Astrocyte (in vitro differentiated cells and primary cell): ENCODE results near the gene GPAT2. TPM values are rescaled to one million over a fixed set of nuclear protein-coding genes. Genes with fewer than 3 reads are reported as not detected.
"Not testable (repeated sequence)": the region's sequence is repeated elsewhere in the genome, so short reads cannot be mapped to it uniquely, and the experiment has no call there.

Experiments
- DNase-seq: peaks from one replicate; pipeline ENCODE4 v3.0.0-alpha.2; 2010; ENCODE audit warnings: low read depth
- FAIRE-seq: peaks from 2 replicates; lab custom pipeline; 2011; peaks lifted over from hg19 to GRCh38; lab: Jason Lieb, UNC
- H2AFZ ChIP-seq: 2 replicates; pipeline ENCODE4 v1.6.0; 2012; ENCODE audit warnings: low read depth, low read length, inconsistent platforms
- H3K27ac ChIP-seq: 2 replicates; pipeline ENCODE4 v1.5.1; 2011; ENCODE audit warnings: low read depth, low read length, inconsistent platforms
- H3K27me3 ChIP-seq: 2 replicates; pipeline ENCODE4 v1.6.0; 2011; ENCODE audit warnings: low read length, inconsistent platforms; ENCODE audit not compliant: insufficient read depth
- H3K36me3 ChIP-seq: 2 replicates; pipeline ENCODE4 v1.5.1; 2011; ENCODE audit warnings: low read length, inconsistent platforms; ENCODE audit not compliant: insufficient read depth
- H3K4me1 ChIP-seq: 2 replicates; pipeline ENCODE4 v1.5.1; 2011; ENCODE audit warnings: low read length, inconsistent platforms; ENCODE audit not compliant: insufficient read depth
- H3K4me2 ChIP-seq: 2 replicates; pipeline ENCODE4 v1.6.0; 2012; ENCODE audit warnings: low read length, inconsistent platforms
- H3K4me3 ChIP-seq: 2 replicates; pipeline ENCODE4 v1.5.1; 2011; ENCODE audit warnings: low read depth, mild to moderate bottlenecking, low read length, inconsistent platforms; ENCODE audit not compliant: insufficient read depth
- H3K79me2 ChIP-seq: 2 replicates; pipeline ENCODE4 v1.6.0; 2012; ENCODE audit warnings: mild to moderate bottlenecking, low read length, inconsistent platforms; ENCODE audit not compliant: insufficient read depth
- H3K9ac ChIP-seq: 2 replicates; pipeline ENCODE4 v1.6.0; 2012; ENCODE audit warnings: mild to moderate bottlenecking, low read length, inconsistent platforms
- H3K9me3 ChIP-seq: 2 replicates; pipeline ENCODE4 v1.5.1; 2012; ENCODE audit warnings: low read depth, mild to moderate bottlenecking, low read length, inconsistent platforms; ENCODE audit not compliant: insufficient read depth
- H4K20me1 ChIP-seq: 2 replicates; pipeline ENCODE4 v1.6.0; 2012; ENCODE audit warnings: low read length, inconsistent platforms; ENCODE audit not compliant: insufficient read depth
- H3K27ac Mint-ChIP-seq: one replicate; pipeline ENCODE4 v1.8.0; 2021; ENCODE audit warnings: mild to moderate bottlenecking, mixed read lengths; ENCODE audit not compliant: unreplicated experiment
- H3K27me3 Mint-ChIP-seq: one replicate; pipeline ENCODE4 v1.8.0; 2021; ENCODE audit warnings: low read depth, mixed read lengths; ENCODE audit not compliant: unreplicated experiment
- H3K36me3 Mint-ChIP-seq: one replicate; pipeline ENCODE4 v1.8.0; 2021; ENCODE audit warnings: low read depth, mixed read lengths; ENCODE audit not compliant: unreplicated experiment
- H3K4me1 Mint-ChIP-seq: one replicate; pipeline ENCODE4 v1.8.0; 2021; ENCODE audit warnings: low read depth, mixed read lengths; ENCODE audit not compliant: unreplicated experiment
- H3K4me3 Mint-ChIP-seq: one replicate; pipeline ENCODE4 v1.8.0; 2021; ENCODE audit warnings: mild to moderate bottlenecking, moderate library complexity, mixed read lengths; ENCODE audit not compliant: unreplicated experiment
- H3K9me3 Mint-ChIP-seq: one replicate; pipeline ENCODE4 v1.8.0; 2021; ENCODE audit warnings: mild to moderate bottlenecking, mixed read lengths; ENCODE audit not compliant: unreplicated experiment
- total RNA-seq: library from RNA; stranded (reverse); gene quantifications from 2 replicates; pipeline ENCODE4 v1.2.1, GENCODE V29; 2021

GPAT2 gene
- total RNA-seq, 1 donor from 2014 or later: 0.27 TPM

- not testable (repeated sequence) for H4K20me1 ChIP-seq, H3K4me1 Mint-ChIP-seq, DNase-seq, H3K36me3 Mint-ChIP-seq, H3K27me3 ChIP-seq, H2AFZ ChIP-seq, H3K4me1 ChIP-seq, H3K4me3 ChIP-seq, H3K27ac ChIP-seq, H3K4me2 ChIP-seq, H3K79me2 ChIP-seq, H3K4me3 Mint-ChIP-seq, H3K9me3 Mint-ChIP-seq, FAIRE-seq, H3K27me3 Mint-ChIP-seq, H3K36me3 ChIP-seq, H3K9ac ChIP-seq, H3K9me3 ChIP-seq, H3K27ac Mint-ChIP-seq
Observed at GRCh38 chr2:96061901-96062300, 27.2 kb upstream of the GPAT2 start.

- H4K20me1 ChIP-seq, H3K27me3 Mint-ChIP-seq, H3K27ac Mint-ChIP-seq, H3K36me3 Mint-ChIP-seq, H3K79me2 ChIP-seq, H3K9me3 Mint-ChIP-seq, H3K27me3 ChIP-seq, H2AFZ ChIP-seq, H3K36me3 ChIP-seq, H3K9ac ChIP-seq, FAIRE-seq, DNase-seq, H3K4me2 ChIP-seq, H3K4me1 ChIP-seq, H3K4me3 Mint-ChIP-seq, H3K4me3 ChIP-seq, H3K9me3 ChIP-seq, H3K4me1 Mint-ChIP-seq, H3K27ac ChIP-seq: not testable (repeated sequence)
Observed at GRCh38 chr2:96061197-96061817, 26.6 kb upstream of the GPAT2 start.

GRCh38 chr2:96060325-96060724 is 25.6 kb upstream of the GPAT2 start:
- DNase-seq, H3K9me3 ChIP-seq, H3K36me3 Mint-ChIP-seq, FAIRE-seq, H3K79me2 ChIP-seq, H3K27me3 ChIP-seq, H3K4me1 ChIP-seq, H2AFZ ChIP-seq, H3K4me3 ChIP-seq, H3K27ac ChIP-seq, H3K4me2 ChIP-seq, H4K20me1 ChIP-seq, H3K4me1 Mint-ChIP-seq, H3K36me3 ChIP-seq, H3K27ac Mint-ChIP-seq, H3K4me3 Mint-ChIP-seq, H3K9ac ChIP-seq, H3K27me3 Mint-ChIP-seq, H3K9me3 Mint-ChIP-seq: not testable (repeated sequence)

- not testable (repeated sequence) for H3K4me1 Mint-ChIP-seq, H3K9me3 ChIP-seq, H3K4me3 Mint-ChIP-seq, H3K27me3 ChIP-seq, H3K79me2 ChIP-seq, H3K4me3 ChIP-seq, H2AFZ ChIP-seq, H3K4me1 ChIP-seq, DNase-seq, H3K9me3 Mint-ChIP-seq, H3K4me2 ChIP-seq, H4K20me1 ChIP-seq, H3K36me3 Mint-ChIP-seq, H3K36me3 ChIP-seq, H3K27ac Mint-ChIP-seq, H3K27ac ChIP-seq, FAIRE-seq, H3K27me3 Mint-ChIP-seq, H3K9ac ChIP-seq
Observed at GRCh38 chr2:96059443-96059842, 24.7 kb upstream of the GPAT2 start.

GRCh38 chr2:96055830-96056229 is 21.1 kb upstream of the GPAT2 start:
- H3K27ac Mint-ChIP-seq, H2AFZ ChIP-seq, H3K36me3 ChIP-seq, H3K4me1 Mint-ChIP-seq, H3K4me2 ChIP-seq, H4K20me1 ChIP-seq, FAIRE-seq, H3K9me3 ChIP-seq, H3K36me3 Mint-ChIP-seq, H3K79me2 ChIP-seq, H3K9ac ChIP-seq, H3K9me3 Mint-ChIP-seq, H3K27ac ChIP-seq, H3K4me3 ChIP-seq, DNase-seq, H3K27me3 ChIP-seq, H3K4me3 Mint-ChIP-seq, H3K4me1 ChIP-seq, H3K27me3 Mint-ChIP-seq: not testable (repeated sequence)

GRCh38 chr2:96054537-96054936 is 19.8 kb upstream of the GPAT2 start:
- not testable (repeated sequence) for H3K79me2 ChIP-seq, H3K9ac ChIP-seq, FAIRE-seq, H3K27me3 ChIP-seq, H3K4me2 ChIP-seq, H3K27ac Mint-ChIP-seq, DNase-seq, H3K27me3 Mint-ChIP-seq, H3K4me1 ChIP-seq, H3K27ac ChIP-seq, H3K4me3 Mint-ChIP-seq, H3K36me3 ChIP-seq, H3K4me1 Mint-ChIP-seq, H4K20me1 ChIP-seq, H3K9me3 Mint-ChIP-seq, H3K36me3 Mint-ChIP-seq, H2AFZ ChIP-seq, H3K4me3 ChIP-seq, H3K9me3 ChIP-seq
